ENCODE data around the gene AP4M1. TPM values are rescaled to one million over a fixed set of nuclear protein-coding genes. Genes with fewer than 3 reads are reported as not detected.
A peak's percentile ranks its signal among the peaks of the same experiment; 100 is the strongest.

Gene AP4M1
- polyA plus RNA-seq (ENCODE audit: insufficient read length): 33.2 TPM
- long read RNA-seq, donor 1, transcript AP4M1-201 (15 exons, 1,817 nt): major isoform, 9 of 70 reads
- long read RNA-seq, donor 1, partial matches to known transcripts: 60 of 70 reads
- long read RNA-seq, donor 1, other reads (novel, unspliced or antisense): 0 of 70 reads
- long read RNA-seq, donor 2, partial matches to known transcripts: 28 of 39 reads
- long read RNA-seq, donor 2, other reads (novel, unspliced or antisense): 5 of 39 reads
- long read RNA-seq, donor 3, transcript AP4M1-201 (15 exons, 1,817 nt): major isoform, 5 of 10 reads
- long read RNA-seq, donor 3, partial matches to known transcripts: 0 of 10 reads
- long read RNA-seq, donor 3, other reads (novel, unspliced or antisense): 5 of 10 reads
- long read RNA-seq, donor 4, partial matches to known transcripts: 0 of 1 reads
- long read RNA-seq, donor 4, other reads (novel, unspliced or antisense): 0 of 1 reads
- long read RNA-seq, donor 5, partial matches to known transcripts: 0 of 4 reads
- long read RNA-seq, donor 5, other reads (novel, unspliced or antisense): 0 of 4 reads
- long read RNA-seq, donor 6, partial matches to known transcripts: 6 of 33 reads
- long read RNA-seq, donor 6, other reads (novel, unspliced or antisense): 24 of 33 reads
- long read RNA-seq, donor 7, transcript AP4M1-201 (15 exons, 1,817 nt): major isoform, 5 of 7 reads
- long read RNA-seq, donor 7, partial matches to known transcripts: 0 of 7 reads
- long read RNA-seq, donor 7, other reads (novel, unspliced or antisense): 0 of 7 reads
- long read RNA-seq, donor 8, partial matches to known transcripts: 0 of 7 reads
- long read RNA-seq, donor 8, other reads (novel, unspliced or antisense): 5 of 7 reads

- DNase-seq: peak; percentile 97
These were observed at the start of gene AP4M1, which contains the start of gene MCM7 for GRCh38 chr7:100101016-100101862. AP4M1 (plus strand) TSS chr7:100101643; CDS start chr7:100101715, 72 bp downstream. MCM7 (minus strand) TSS chr7:100101397; CDS start chr7:100101294, 103 bp downstream.

DNA sequence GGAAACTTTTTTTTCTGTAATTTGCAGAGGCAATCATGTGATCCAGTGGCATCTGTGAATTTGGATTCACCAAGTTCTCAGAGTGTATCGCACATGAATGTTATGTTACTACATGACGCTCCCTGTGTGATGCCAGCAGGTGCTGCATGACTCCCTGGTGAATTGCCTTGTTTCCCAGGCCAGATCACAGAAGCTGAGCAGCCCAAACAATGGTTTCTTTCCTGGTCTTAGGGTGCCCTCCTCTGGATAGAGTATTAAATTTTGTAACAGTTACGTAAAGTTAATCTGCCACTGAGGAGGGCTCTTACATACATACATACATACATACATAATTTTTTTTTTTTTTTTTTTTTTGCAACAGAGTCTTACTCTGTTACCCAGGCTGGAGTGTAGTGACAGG, 48.2 kb upstream of the AP4M1 start:
- DNase-seq: peak; percentile 50

DNA sequence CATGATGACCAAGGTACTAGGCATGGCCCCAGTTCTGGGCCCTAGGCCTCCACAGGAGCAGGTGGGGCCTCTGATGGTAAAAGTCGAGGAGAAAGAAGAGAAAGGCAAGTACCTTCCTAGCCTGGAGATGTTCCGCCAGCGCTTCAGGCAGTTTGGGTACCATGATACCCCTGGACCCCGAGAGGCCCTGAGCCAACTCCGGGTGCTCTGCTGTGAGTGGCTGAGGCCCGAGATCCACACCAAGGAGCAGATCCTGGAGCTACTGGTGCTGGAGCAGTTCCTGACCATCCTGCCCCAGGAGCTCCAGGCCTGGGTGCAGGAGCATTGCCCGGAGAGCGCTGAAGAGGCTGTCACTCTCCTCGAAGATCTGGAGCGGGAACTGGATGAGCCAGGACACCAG, 44.4 kb upstream of the AP4M1 start:
- DNase-seq: no peak

GRCh38 chr7:100059251-100059739, 42.1 kb upstream of the AP4M1 start:
- DNase-seq: no peak

GRCh38 chr7:100061518-100062193, 39.8 kb upstream of the AP4M1 start:
- no peak for DNase-seq

DNA sequence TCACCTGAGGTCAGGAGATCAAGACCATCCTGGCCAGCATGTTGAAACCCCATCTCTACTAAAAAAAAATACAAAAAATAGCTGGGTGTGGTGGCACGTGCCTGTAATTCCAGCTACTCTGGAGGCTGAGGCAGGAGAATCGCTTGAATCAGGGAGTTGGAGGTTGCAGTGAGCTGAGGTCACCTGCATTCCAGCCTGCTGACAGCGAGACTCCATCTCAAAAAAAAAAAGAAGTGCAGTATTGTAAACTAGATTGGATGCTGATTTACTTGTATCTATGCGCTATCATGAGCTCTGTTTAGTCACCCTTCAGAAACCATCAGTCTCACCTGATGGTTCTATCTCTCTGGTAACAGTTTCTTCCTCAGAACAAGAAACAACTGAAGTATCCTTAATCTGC, 38.1 kb upstream of the AP4M1 start:
- DNase-seq: no peak

- DNase-seq: no peak
These were observed 37.3 kb upstream of the AP4M1 start for GRCh38 chr7:100064162-100064561.

DNA sequence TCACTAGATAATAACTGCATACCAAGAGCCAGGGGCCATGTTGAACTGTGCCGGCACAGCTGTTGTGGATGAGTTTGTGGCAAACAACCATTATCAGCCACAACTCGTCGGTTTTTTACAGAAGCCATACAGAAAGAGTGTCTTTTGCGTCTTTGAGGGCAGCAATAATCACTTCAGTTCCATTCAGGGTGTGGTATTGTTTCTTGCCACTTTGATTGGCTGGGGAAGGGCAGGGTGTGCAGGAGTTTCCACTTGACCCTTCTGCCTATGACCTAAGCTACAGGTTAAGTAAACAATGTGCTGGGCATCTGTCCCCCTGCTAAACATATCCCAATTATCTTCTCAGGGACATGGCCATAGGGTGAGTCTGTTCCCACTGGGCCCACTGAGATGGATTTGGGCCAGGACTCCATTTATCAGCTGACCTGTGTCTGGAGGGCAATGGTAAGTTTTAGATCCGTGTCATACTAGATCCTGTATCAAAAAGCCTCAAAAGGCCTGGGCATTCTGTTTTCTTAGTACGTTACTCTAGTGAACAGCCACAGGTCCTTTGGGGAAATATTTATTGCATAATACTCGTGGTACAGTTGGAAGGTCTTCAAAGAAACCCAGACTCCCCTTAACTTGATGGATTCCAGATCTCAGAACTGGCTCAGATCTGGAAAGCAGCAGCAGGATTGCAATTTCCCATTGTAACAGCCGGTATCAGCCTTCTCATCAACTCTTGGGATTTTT, 35.8 kb upstream of the AP4M1 start:
- DNase-seq: peak; percentile 50

DNA sequence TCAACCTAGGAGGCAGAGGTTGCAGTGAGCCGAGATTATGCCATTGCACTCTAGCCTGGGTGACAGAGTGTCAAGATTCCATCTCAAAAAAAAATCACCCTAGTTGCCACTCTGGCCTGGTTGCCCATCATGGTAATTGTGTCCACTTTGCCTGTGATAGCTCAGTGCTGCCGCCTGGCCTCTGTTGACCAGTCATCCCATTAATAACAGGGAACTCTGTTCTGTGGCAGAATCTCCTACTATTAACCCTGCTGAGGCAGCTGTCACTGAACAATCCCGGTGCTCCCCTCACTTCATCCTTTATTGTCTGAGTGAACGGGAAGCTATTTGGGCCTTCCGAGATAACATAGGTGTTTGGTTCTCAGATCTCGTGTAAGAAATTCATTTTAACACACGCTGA, 34.5 kb upstream of the AP4M1 start:
- DNase-seq: no peak

DNA sequence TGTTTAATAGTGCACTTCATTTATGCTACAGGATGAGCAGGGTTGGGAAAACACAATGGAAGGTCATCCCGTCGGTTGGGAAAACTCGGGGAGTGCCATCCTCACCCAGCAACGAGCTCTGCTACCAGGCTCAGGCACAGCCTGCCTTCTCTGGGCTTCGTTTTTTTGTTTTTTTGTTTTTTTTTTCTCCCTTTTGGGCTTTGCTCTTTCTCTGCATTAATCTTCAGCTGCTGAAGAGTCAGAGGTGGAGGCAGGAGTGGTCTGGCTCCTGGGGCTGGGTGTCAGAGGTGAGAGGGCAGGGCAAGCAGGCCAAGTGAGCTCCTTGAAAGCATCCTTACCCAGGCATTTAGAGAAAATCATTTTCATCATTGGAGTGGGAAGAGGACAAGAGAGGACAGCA, 31.5 kb upstream of the AP4M1 start:
- no peak for DNase-seq

DNA sequence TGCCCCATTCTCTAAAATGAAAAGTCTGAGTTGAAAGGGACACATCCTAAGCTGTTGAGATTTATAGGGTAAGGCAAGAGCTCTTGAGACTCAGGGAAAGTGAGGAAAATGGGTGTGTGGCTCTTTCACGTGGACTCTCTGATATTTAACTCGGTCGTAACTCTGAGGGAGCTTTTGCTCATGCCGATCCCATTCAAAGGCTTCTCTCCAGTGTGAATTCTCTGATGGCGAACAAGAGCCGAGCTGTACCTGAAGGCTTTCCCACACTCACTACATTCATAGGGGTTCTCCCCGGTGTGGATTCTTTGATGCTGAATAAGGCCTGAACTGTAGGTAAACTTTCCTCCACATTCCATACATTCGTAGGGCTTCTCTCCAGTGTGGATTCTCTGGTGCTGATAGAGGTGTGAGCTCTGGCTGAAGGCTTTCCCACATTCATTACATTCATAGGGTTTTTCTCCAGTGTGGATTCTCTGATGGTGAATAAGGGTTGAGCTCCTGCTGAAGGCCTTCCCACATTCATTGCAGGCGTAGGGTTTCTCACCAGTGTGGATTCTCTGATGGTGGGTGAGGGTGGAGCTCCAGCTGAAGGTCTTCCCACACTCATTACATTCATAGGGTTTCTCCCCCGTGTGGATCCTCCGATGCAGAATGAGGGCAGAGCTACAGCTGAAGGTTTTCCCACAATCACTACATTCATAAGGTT, 30.3 kb upstream of the AP4M1 start:
- no peak for DNase-seq

DNA sequence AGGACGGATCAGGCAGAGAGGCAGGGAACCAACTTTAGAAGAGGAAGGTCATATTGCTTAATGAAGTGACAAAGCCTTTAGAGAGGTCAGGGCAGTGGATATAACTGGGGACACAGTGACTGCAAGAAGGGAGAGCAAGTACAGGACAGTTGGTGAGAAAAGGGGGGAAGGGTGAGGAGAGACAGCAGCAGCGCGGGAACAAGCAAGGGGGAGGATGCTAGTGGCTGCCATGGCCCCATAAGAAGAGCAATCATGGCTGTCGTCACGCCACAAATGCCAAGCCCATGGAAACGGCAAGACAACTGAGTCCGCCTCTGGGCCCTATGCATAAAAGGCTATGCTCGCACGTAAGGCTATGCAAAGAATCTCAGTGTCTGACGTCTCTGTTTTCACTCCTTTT, 29.0 kb upstream of the AP4M1 start:
- DNase-seq: no peak

GRCh38 chr7:100074841-100075240, 26.6 kb upstream of the AP4M1 start:
- no peak for DNase-seq

DNA sequence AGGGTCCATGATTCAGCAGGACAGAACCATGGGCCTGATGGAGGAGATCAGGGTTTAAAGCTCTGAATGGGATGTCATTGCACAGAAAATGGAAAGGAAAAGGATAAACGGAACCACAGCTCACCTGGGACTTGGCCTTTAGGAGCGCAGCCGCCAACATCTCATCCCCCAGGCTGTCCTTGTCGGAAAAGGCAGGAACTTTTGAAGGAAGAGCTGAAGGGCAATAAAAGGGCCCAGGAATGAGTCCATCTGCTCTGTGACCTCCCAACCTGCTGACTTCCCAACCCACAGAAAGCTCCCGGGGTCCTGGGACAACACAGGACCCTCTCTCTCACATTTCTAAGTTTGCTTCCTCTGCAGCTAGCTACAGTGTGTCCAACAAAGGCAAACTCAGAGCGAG, 26.0 kb upstream of the AP4M1 start:
- DNase-seq: no peak

- DNase-seq: no peak
These were observed 24.2 kb upstream of the AP4M1 start for GRCh38 chr7:100077205-100077604.

GRCh38 chr7:100079024-100079560, 22.4 kb upstream of the AP4M1 start:
- no peak for DNase-seq

GRCh38 chr7:100080907-100081534, 20.4 kb upstream of the AP4M1 start:
- peak; percentile 19 for DNase-seq

DNA sequence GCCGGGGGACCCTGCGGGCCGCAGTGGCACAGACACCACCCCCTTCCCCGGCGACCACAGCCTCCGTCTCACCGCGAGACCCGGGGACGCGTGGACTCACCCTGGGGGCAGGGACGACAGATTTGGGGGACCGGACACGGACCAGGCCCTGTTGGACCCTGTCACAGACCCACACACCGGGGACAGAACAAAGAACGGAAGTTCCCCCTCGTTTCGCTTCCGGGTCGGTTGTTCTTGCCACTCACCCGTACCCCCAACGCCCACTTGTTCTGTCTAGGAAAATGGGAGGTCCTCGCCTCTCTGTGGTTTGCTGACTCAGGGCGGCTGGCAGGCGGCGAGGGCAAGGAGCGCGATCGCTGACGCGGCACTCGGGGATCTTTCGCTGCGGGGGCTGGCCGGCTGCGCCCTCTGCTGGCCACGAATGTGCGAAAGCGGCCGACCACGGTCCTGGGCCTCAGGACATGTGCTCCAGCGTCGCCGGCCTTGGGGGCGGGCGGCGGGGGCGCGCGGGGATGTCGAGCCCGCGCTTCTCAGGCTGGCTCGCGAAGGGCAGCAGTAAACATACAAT, 19.8 kb upstream of the AP4M1 start, which contains the start of gene ZNF3:
TSS of gene ZNF3 (minus strand) at position 189 of the 568 bp plus-strand sequence. CDS start 4,366 bp downstream, outside the sequence.
- DNase-seq: peak; percentile 99

DNA sequence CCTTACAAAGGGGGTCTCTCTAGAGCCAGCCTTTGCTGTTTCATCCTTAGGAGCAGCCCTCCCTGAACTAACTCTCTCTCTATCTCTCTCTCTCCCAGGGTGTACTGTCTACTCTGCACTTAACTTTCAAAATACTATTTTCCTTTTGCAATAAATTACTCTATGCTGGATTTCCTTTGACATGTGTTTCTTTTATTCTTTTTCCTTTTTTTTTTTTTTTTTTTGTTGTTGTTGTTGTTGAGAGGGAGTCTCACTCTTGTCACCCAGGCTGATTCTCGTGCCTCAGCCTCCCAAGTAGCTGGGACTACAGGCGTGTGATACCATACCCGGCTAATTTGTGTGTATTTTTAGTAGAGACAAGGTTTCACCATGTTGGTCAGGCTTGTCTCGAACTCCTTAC, 18.5 kb upstream of the AP4M1 start:
- no peak for DNase-seq

Measured in left kidney (tissue), 8 donors.